Measurements from ENCODE around the gene GNA14. TPM values are rescaled to one million over a fixed set of nuclear protein-coding genes. Genes with fewer than 3 reads are reported as not detected.
"Not testable (repeated sequence)": the region's sequence is repeated elsewhere in the genome, so short reads cannot be mapped to it uniquely, and the experiment has no call there.

GNA14 gene
- total RNA-seq, 2 donors from 2014 or later = 0.62 to 8.0 TPM

DNA sequence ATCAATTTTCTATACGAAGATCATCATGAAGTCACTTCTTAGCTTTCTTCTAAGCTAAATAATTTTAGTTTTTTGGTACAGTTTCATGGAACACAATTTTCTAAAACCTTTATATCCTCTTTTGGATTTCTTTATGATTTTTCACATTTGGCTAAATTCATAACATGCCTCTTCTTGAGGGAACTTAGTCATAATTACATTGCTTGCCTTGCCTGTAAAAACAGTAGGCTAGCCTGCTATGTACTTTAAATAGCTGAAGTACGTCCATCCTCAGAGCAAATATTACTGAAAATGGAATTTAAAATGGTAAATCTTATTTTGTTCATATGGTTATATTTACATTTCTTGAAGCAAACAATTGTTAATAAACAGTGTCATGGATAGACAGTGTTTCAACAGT, 245.8 kb downstream of the GNA14 start:
- H3K9ac ChIP-seq (ENCODE audit: extremely low read depth, low read length, poor library complexity, severe bottlenecking) = no peak overlapping the region
- H3K36me3 ChIP-seq (ENCODE audit: control insufficient read depth, insufficient read depth, low read length) = peaks cover 14% of the 10 kb centered on the region
- no peak overlapping the region for H3K4me3 ChIP-seq (ENCODE audit: low read length)
- H3K4me1 ChIP-seq (ENCODE audit: control insufficient read depth, insufficient read depth, low read length) = no peaks in the 10 kb centered on the region
- H3K9me3 Mint-ChIP-seq = peaks cover 7% of the 10 kb centered on the region
- no peak overlapping the region for H3K27ac Mint-ChIP-seq
- H3K27ac ChIP-seq (ENCODE audit: low read depth, low read length) = no peak overlapping the region
- no peak overlapping the region for H3K4me3 Mint-ChIP-seq
- TF ChIP-seq, protein P1, sequence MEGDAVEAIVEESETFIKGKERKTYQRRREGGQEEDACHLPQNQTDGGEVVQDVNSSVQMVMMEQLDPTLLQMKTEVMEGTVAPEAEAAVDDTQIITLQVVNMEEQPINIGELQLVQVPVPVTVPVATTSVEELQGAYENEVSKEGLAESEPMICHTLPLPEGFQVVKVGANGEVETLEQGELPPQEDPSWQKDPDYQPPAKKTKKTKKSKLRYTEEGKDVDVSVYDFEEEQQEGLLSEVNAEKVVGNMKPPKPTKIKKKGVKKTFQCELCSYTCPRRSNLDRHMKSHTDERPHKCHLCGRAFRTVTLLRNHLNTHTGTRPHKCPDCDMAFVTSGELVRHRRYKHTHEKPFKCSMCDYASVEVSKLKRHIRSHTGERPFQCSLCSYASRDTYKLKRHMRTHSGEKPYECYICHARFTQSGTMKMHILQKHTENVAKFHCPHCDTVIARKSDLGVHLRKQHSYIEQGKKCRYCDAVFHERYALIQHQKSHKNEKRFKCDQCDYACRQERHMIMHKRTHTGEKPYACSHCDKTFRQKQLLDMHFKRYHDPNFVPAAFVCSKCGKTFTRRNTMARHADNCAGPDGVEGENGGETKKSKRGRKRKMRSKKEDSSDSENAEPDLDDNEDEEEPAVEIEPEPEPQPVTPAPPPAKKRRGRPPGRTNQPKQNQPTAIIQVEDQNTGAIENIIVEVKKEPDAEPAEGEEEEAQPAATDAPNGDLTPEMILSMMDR (conservative IDR thresholded peaks at IDR 0.05) = no peak
- no peaks in the 10 kb centered on the region for H3K4me1 Mint-ChIP-seq
- 94% methylated on average over 2 of the region's 2 CpGs; no CpG with 5 or more reads in 1 of the 2 experiments for WGBS, 2 experiments (ENCODE audit: insufficient coverage in 1 of 2, insufficient read length in 1 of 2)
- H3K27me3 Mint-ChIP-seq (ENCODE audit: insufficient read depth) = no peaks in the 10 kb centered on the region
- no peak for DNase-seq
- peaks cover 11% of the 10 kb centered on the region for H3K9me3 ChIP-seq (ENCODE audit: control insufficient read depth, low read length)
- H3K27me3 ChIP-seq (ENCODE audit: control insufficient read depth, insufficient read depth, low read length, poor library complexity, severe bottlenecking) = no peaks in the 10 kb centered on the region
- H3K36me3 Mint-ChIP-seq (ENCODE audit: low read depth) = peaks cover 14% of the 10 kb centered on the region

DNA sequence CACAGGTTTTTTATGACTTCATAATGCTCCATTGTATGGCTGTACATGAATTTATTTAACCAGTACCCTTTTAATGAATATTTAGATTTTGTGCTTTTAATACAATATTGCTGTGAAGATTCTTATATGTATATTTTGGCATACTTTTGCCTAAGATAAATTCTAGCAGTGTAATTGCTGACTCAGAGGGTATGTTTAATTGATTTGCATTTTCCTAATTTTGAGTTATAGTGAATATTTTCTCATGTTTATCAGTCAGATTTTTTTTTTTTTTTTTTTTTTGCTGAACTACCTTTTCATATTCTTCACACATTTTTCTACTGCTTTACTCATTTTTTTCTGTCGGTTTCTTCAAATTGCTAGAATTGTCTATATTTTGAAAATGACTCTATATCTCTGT, 248.2 kb downstream of the GNA14 start:
- Histone ChIP-seq H3K36me3 (ENCODE audit: control insufficient read depth, insufficient read depth, low read length) (no peaks in the 10 kb centered on the region), H3K9ac (ENCODE audit: extremely low read depth, low read length, poor library complexity, severe bottlenecking) (no peak overlapping the region), H3K27ac (ENCODE audit: low read depth, low read length) (no peak overlapping the region), H3K27me3 (ENCODE audit: control insufficient read depth, insufficient read depth, low read length, poor library complexity, severe bottlenecking) (no peaks in the 10 kb centered on the region), H3K4me1 (ENCODE audit: control insufficient read depth, insufficient read depth, low read length) (no peaks in the 10 kb centered on the region), H3K4me3 (ENCODE audit: low read length) (no peak overlapping the region), H3K9me3 (ENCODE audit: control insufficient read depth, low read length) (no peaks in the 10 kb centered on the region)
- Mint-ChIP-seq H3K36me3 (ENCODE audit: low read depth) (peaks cover 2% of the 10 kb centered on the region), H3K27ac (no peak overlapping the region), H3K27me3 (ENCODE audit: insufficient read depth) (no peaks in the 10 kb centered on the region), H3K9me3 (no peaks in the 10 kb centered on the region), H3K4me3 (no peak overlapping the region), H3K4me1 (no peaks in the 10 kb centered on the region)
- no peak for DNase-seq
- WGBS, 2 experiments (ENCODE audit: insufficient coverage in 1 of 2, insufficient read length in 1 of 2) = 100% methylated on average over 1 of the region's 1 CpG; no CpG with 5 or more reads in 1 of the 2 experiments
- TF ChIP-seq, protein P1 (conservative IDR thresholded peaks at IDR 0.05) = no peak

DNA sequence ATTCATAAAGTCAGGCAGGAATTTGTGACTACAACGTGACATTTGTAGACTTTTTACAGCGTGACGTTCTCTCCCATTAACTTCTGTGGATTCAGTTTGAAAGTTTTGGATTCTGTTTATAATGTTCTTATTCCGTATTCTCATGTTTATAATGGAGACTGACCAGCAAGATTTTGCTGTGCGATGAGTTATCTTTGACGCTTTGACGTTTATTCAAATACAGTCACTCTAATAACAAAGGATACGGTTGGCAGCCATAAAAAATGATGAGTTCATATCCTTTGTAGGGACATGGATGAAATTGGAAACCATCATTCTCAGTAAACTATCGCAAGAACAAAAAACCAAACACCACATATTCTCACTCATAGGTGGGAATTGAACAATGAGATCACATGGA, 249.5 kb downstream of the GNA14 start:
- H3K27me3 ChIP-seq (ENCODE audit: control insufficient read depth, insufficient read depth, low read length, poor library complexity, severe bottlenecking); H3K9ac ChIP-seq (ENCODE audit: extremely low read depth, low read length, poor library complexity, severe bottlenecking); H3K36me3 ChIP-seq (ENCODE audit: control insufficient read depth, insufficient read depth, low read length); H3K36me3 Mint-ChIP-seq (ENCODE audit: low read depth); H3K27ac ChIP-seq (ENCODE audit: low read depth, low read length); H3K27me3 Mint-ChIP-seq (ENCODE audit: insufficient read depth); H3K4me1 ChIP-seq (ENCODE audit: control insufficient read depth, insufficient read depth, low read length); H3K9me3 Mint-ChIP-seq; DNase-seq; H3K4me3 Mint-ChIP-seq; H3K9me3 ChIP-seq (ENCODE audit: control insufficient read depth, low read length); H3K4me1 Mint-ChIP-seq; H3K27ac Mint-ChIP-seq; H3K4me3 ChIP-seq (ENCODE audit: low read length): not testable (repeated sequence)
- 86 to 97% methylated on average over 7 to 8 of the region's 9 CpGs for WGBS, 2 experiments (ENCODE audit: insufficient coverage in 1 of 2, insufficient read length in 1 of 2)

DNA sequence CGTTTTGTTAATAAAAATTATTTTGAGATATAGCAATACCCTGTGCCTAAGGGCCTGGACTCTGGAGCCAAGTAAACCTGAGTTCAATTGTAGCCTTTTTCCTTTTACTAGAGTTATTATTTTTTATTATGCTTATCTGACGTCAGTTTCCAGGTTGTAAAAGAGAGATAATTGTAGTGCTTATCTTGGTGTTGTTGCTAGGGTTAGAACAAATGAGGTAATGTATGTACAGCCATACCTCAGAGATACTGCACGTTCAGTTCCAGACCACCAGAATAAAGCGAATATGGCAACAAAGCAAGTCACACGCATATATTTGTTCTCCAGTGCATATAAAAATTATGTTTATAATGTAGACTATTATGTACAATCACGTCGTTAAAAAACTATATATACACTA, 255.8 kb downstream of the GNA14 start:
- Histone ChIP-seq H3K27me3 (ENCODE audit: control insufficient read depth, insufficient read depth, low read length, poor library complexity, severe bottlenecking) (no peaks in the 10 kb centered on the region), H3K9ac (ENCODE audit: extremely low read depth, low read length, poor library complexity, severe bottlenecking) (no peak overlapping the region), H3K4me3 (ENCODE audit: low read length) (no peak overlapping the region), H3K9me3 (ENCODE audit: control insufficient read depth, low read length) (no peaks in the 10 kb centered on the region), H3K27ac (ENCODE audit: low read depth, low read length) (no peak overlapping the region), H3K36me3 (ENCODE audit: control insufficient read depth, insufficient read depth, low read length) (no peaks in the 10 kb centered on the region), H3K4me1 (ENCODE audit: control insufficient read depth, insufficient read depth, low read length) (no peaks in the 10 kb centered on the region)
- no peaks in the 10 kb centered on the region for H3K4me1 Mint-ChIP-seq
- H3K4me3 Mint-ChIP-seq = no peak overlapping the region
- peaks cover 3% of the 10 kb centered on the region for H3K36me3 Mint-ChIP-seq (ENCODE audit: low read depth)
- DNase-seq = no peak
- no peaks in the 10 kb centered on the region for H3K27me3 Mint-ChIP-seq (ENCODE audit: insufficient read depth)
- TF ChIP-seq, protein P1 (conservative IDR thresholded peaks at IDR 0.05) = no peak
- H3K9me3 Mint-ChIP-seq = no peaks in the 10 kb centered on the region
- WGBS, 2 experiments (ENCODE audit: insufficient coverage in 1 of 2, insufficient read length in 1 of 2) = 89 to 100% methylated on average over 2 to 4 of the region's 7 CpGs
- H3K27ac Mint-ChIP-seq = no peak overlapping the region
